SK-N-SH treated with all-trans-retinoic acid at 6 μM for 48 hours (cell line): Measurements from ENCODE around the gene SEPTIN7.
"Not testable (repeated sequence)": the region's sequence is repeated elsewhere in the genome, so short reads cannot be mapped to it uniquely, and the experiment has no call there.

Source experiments
- ATAC-seq: fragments of 200-7000 bp; cut with Tn5 transposase; 3 replicates; pipeline ENCODE4 v1.9.1; 2020; ENCODE audit warnings: mild to moderate bottlenecking, moderate library complexity
- ARNTL ChIP-seq: fragments of 450-650 bp; formaldehyde crosslinking; IDR thresholded peaks from 2 replicates; pipeline ENCODE4 v1.5.0; 2020; ENCODE audit warnings: low read depth, mild to moderate bottlenecking, moderate library complexity, borderline replicate concordance
- BACH2 ChIP-seq: fragments of 250-450 bp; sonication (Bioruptor Pico); IDR thresholded peaks from 2 replicates; pipeline ENCODE4 v1.9.0; 2021; ENCODE audit warnings: mild to moderate bottlenecking, borderline replicate concordance
- ESRRG ChIP-seq: fragments of 250-450 bp; sonication (Bioruptor Pico); IDR thresholded peaks from 2 replicates; pipeline ENCODE4 v1.6.1; 2021; ENCODE audit warnings: mild to moderate bottlenecking
- GLIS3 ChIP-seq: fragments of 250-450 bp; sonication (Bioruptor Pico); IDR thresholded peaks from 2 replicates; pipeline ENCODE4 v1.5.0; 2020; ENCODE audit warnings: mild to moderate bottlenecking, moderate library complexity
- ISL1 ChIP-seq: fragments of 250-450 bp; sonication (Bioruptor Pico); IDR thresholded peaks from 2 replicates; pipeline ENCODE4 v2.1.2; 2022; ENCODE audit warnings: mild to moderate bottlenecking, moderate library complexity
- OSR1 ChIP-seq: fragments of 250-450 bp; sonication (Bioruptor Pico); IDR thresholded peaks from 2 replicates; pipeline ENCODE4 v1.8.0; 2022; ENCODE audit warnings: moderate library complexity, mild to moderate bottlenecking, inconsistent platforms
- PPARA ChIP-seq: fragments of 250-450 bp; sonication (Bioruptor Pico); IDR thresholded peaks from 2 replicates; pipeline ENCODE4 v1.5.0; 2020; ENCODE audit warnings: mild to moderate bottlenecking, borderline replicate concordance
- RARB ChIP-seq: fragments of 250-450 bp; sonication (Bioruptor Pico); IDR thresholded peaks from 2 replicates; pipeline ENCODE4 v1.8.0; 2021; ENCODE audit warnings: mild to moderate bottlenecking, moderate library complexity
- SNAI2 ChIP-seq: fragments of 250-450 bp; sonication (Bioruptor Pico); IDR thresholded peaks from 2 replicates; pipeline ENCODE4 v1.5.0; 2020; ENCODE audit warnings: mild to moderate bottlenecking, moderate library complexity
- TCF4 ChIP-seq: fragments of 250-450 bp; sonication (Bioruptor Pico); IDR thresholded peaks from 2 replicates; pipeline ENCODE4 v1.8.0; 2021; ENCODE audit warnings: mild to moderate bottlenecking, moderate library complexity, borderline replicate concordance
- TOX ChIP-seq: fragments of 250-450 bp; sonication (Bioruptor Pico); IDR thresholded peaks from 2 replicates; pipeline ENCODE4 v1.8.0; 2021; ENCODE audit warnings: mild to moderate bottlenecking, moderate library complexity, borderline replicate concordance
- ZFP3 ChIP-seq: fragments of 250-450 bp; sonication (Bioruptor Pico); IDR thresholded peaks from 2 replicates; pipeline ENCODE4 v1.5.0; 2020; ENCODE audit warnings: mild to moderate bottlenecking, moderate library complexity
- ZFP30 ChIP-seq: fragments of 450-650 bp; formaldehyde crosslinking; IDR thresholded peaks from 2 replicates; pipeline ENCODE4 v1.5.0; 2022; ENCODE audit warnings: mild to moderate bottlenecking, moderate library complexity
- ZNF70 ChIP-seq: fragments of 450-650 bp; formaldehyde crosslinking; IDR thresholded peaks from 2 replicates; pipeline ENCODE4 v1.5.0; 2020; ENCODE audit warnings: mild to moderate bottlenecking, moderate library complexity
- ZNF8 ChIP-seq: fragments of 450-650 bp; formaldehyde crosslinking; IDR thresholded peaks from 2 replicates; pipeline ENCODE4 v1.5.0; 2020; ENCODE audit warnings: mild to moderate bottlenecking, moderate library complexity
- TF ChIP-seq, protein P1 (sequence below): fragments of 250-450 bp; sonication (Bioruptor Pico); IDR thresholded peaks from 2 replicates; pipeline ENCODE4 v1.8.0; 2021; ENCODE audit warnings: low read depth, mild to moderate bottlenecking, moderate library complexity, borderline replicate concordance
- TF ChIP-seq, protein P2 (sequence below): fragments of 250-450 bp; sonication (Bioruptor Pico); IDR thresholded peaks from 2 replicates; pipeline ENCODE4 v1.5.0; 2020; ENCODE audit warnings: mild to moderate bottlenecking, moderate library complexity
- TF ChIP-seq, protein P3 (sequence below): fragments of 250-450 bp; sonication (Bioruptor Pico); IDR thresholded peaks from 2 replicates; pipeline ENCODE4 v1.5.1; 2021; ENCODE audit warnings: mild to moderate bottlenecking, moderate library complexity
- TF ChIP-seq, protein P4 (sequence below): fragments of 250-450 bp; sonication (Bioruptor Pico); IDR thresholded peaks from 2 replicates; pipeline ENCODE4 v1.8.0; 2020; ENCODE audit warnings: mild to moderate bottlenecking, moderate library complexity, borderline replicate concordance

The SEPTIN7 gene

DNA sequence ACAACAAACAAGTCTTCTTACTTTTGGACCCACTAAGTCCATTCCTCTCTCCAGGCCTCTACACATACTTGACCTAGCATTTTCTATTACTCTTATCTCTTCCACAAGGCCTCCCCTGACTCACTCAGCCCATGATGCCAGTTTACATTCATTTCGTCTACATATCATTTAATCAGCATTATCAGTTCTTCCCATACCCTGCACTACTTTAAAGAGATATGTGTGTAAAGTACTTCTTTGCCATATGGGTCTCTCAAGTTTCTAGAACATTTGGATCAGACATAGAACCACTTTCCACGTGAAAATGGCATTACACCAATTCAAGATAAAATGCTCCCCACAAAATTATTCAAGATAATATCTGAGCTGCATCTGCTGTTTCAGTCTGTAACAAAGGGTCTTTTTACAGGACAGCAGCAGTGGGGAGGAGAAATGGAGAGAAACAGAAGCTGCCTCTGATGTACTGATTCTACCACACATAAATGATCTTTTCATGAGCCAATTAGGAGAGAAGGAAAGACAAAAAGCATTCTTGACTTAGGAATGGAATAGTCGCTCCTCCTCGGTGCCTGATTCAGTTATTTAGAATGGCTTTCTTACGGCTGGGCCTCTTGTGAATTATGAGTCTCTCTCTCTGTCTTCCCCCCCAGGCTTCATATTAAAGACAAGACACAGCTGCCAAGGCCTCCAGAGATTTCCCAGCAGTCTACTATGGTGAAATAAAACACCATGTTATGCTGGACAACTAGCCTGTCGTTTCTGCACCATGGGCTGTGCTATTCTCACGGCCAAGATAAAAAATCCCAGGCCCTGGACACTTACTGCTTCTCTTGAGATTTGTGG lies 46.9 kb upstream of the SEPTIN7 start (continued):
- TF ChIP-seq, protein P1, sequence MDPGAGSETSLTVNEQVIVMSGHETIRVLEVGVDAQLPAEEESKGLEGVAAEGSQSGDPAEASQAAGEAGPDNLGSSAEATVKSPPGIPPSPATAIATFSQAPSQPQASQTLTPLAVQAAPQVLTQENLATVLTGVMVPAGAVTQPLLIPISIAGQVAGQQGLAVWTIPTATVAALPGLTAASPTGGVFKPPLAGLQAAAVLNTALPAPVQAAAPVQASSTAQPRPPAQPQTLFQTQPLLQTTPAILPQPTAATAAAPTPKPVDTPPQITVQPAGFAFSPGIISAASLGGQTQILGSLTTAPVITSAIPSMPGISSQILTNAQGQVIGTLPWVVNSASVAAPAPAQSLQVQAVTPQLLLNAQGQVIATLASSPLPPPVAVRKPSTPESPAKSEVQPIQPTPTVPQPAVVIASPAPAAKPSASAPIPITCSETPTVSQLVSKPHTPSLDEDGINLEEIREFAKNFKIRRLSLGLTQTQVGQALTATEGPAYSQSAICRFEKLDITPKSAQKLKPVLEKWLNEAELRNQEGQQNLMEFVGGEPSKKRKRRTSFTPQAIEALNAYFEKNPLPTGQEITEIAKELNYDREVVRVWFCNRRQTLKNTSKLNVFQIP (CRISPR knock-in tag), result no peak
- TF ChIP-seq PPARA, result no peak

DNA sequence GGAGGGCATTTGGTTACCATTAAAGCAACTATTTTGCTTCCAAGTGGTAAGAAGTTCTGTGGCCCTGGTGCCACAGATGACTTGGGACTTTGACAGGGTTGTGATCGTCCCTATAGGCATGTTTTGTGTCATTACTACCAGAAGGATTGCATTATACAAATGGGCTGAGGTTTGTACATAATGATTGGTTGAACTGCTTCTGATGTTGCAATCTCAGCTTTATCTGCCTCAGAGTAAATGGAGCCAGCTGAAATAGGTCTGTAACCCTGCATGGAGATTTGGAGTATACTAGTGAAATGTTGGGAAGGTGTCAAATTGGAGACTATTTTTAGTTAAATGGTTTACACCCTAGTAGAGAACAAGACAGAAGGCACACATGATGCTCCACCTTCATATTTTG lies 46.1 kb upstream of the SEPTIN7 start:
- ATAC-seq, result peak; percentile 26; the same call in 2 of the 3 replicates
- TF ChIP-seq ISL1 (CRISPR knock-in tag) (no peak), TOX (no peak), OSR1 (CRISPR knock-in tag) (no peak), ZFP3 (CRISPR knock-in tag) (no peak), GLIS3 (CRISPR knock-in tag) (0 out of 2 replicates have a peak, but pooled peaks have one; percentile 49), ARNTL (CRISPR knock-in tag) (no peak), ZFP30 (CRISPR knock-in tag) (no peak), BACH2 (CRISPR knock-in tag) (no peak), ZNF8 (CRISPR knock-in tag) (no peak), RARB (CRISPR knock-in tag) (no peak), ESRRG (CRISPR knock-in tag) (no peak), SNAI2 (CRISPR knock-in tag) (no peak), TCF4 (CRISPR knock-in tag) (peak; percentile 45), ZNF70 (CRISPR knock-in tag) (no peak)
- TF ChIP-seq, protein P2, sequence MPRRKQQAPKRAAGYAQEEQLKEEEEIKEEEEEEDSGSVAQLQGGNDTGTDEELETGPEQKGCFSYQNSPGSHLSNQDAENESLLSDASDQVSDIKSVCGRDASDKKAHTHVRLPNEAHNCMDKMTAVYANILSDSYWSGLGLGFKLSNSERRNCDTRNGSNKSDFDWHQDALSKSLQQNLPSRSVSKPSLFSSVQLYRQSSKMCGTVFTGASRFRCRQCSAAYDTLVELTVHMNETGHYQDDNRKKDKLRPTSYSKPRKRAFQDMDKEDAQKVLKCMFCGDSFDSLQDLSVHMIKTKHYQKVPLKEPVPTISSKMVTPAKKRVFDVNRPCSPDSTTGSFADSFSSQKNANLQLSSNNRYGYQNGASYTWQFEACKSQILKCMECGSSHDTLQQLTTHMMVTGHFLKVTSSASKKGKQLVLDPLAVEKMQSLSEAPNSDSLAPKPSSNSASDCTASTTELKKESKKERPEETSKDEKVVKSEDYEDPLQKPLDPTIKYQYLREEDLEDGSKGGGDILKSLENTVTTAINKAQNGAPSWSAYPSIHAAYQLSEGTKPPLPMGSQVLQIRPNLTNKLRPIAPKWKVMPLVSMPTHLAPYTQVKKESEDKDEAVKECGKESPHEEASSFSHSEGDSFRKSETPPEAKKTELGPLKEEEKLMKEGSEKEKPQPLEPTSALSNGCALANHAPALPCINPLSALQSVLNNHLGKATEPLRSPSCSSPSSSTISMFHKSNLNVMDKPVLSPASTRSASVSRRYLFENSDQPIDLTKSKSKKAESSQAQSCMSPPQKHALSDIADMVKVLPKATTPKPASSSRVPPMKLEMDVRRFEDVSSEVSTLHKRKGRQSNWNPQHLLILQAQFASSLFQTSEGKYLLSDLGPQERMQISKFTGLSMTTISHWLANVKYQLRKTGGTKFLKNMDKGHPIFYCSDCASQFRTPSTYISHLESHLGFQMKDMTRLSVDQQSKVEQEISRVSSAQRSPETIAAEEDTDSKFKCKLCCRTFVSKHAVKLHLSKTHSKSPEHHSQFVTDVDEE (CRISPR knock-in tag), result no peak
- TF ChIP-seq, protein P3, sequence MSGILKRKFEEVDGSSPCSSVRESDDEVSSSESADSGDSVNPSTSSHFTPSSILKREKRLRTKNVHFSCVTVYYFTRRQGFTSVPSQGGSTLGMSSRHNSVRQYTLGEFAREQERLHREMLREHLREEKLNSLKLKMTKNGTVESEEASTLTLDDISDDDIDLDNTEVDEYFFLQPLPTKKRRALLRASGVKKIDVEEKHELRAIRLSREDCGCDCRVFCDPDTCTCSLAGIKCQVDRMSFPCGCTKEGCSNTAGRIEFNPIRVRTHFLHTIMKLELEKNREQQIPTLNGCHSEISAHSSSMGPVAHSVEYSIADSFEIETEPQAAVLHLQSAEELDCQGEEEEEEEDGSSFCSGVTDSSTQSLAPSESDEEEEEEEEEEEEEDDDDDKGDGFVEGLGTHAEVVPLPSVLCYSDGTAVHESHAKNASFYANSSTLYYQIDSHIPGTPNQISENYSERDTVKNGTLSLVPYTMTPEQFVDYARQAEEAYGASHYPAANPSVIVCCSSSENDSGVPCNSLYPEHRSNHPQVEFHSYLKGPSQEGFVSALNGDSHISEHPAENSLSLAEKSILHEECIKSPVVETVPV (CRISPR knock-in tag), result no peak

DNA sequence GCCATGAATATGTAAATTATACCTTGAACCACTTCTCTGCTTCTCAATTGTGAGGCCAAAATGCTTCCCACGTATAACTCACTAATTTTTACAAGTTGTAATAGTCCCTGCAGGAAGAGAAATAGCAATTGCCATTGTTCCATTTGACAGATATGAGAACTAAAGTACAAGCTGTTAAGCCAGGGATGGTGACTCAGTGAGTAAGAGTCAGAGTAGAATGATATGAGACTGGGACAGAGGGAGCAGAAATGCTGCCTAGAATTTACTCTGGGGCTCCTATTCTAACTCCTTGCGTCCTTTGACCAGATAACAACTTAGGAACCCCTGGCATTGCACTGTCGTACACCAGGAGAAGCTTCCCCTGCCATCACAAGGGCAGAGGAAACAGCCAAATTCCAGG lies 45.1 kb upstream of the SEPTIN7 start:
- no peak for ATAC-seq
- TF ChIP-seq TOX (no peak), BACH2 (CRISPR knock-in tag) (no peak), PPARA (no peak)
- TF ChIP-seq, protein P4, sequence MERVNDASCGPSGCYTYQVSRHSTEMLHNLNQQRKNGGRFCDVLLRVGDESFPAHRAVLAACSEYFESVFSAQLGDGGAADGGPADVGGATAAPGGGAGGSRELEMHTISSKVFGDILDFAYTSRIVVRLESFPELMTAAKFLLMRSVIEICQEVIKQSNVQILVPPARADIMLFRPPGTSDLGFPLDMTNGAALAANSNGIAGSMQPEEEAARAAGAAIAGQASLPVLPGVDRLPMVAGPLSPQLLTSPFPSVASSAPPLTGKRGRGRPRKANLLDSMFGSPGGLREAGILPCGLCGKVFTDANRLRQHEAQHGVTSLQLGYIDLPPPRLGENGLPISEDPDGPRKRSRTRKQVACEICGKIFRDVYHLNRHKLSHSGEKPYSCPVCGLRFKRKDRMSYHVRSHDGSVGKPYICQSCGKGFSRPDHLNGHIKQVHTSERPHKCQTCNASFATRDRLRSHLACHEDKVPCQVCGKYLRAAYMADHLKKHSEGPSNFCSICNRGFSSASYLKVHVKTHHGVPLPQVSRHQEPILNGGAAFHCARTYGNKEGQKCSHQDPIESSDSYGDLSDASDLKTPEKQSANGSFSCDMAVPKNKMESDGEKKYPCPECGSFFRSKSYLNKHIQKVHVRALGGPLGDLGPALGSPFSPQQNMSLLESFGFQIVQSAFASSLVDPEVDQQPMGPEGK (CRISPR knock-in tag), result no peak
- TF ChIP-seq, protein P1 (CRISPR knock-in tag), result no peak

DNA sequence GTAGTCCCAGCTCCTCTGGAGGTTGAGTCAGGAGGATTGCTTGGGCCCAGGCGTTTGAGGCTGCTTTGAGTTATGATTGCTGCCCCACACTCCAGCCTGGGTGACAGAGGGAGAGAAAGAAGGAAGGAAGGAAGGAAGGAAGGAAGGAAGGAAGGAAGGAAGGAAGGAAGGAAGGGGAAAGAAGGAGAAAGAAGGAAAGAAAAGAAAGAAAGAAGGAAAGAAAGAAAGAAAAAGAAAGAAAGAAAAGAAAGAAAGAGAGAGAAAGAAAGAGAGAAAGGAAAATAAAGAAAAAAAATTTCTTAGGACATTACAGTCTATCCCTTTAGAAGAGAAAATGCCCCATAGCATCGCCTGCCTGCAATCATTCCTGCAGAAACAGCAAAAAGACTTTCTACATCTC lies 44.4 kb upstream of the SEPTIN7 start:
- not testable (repeated sequence) for ATAC-seq
